Femur (tissue), 1 donor: ENCODE results near the gene ZNF385B.

Experiments used
- DNase-seq: peaks from one replicate; pipeline ENCODE4 v3.0.0-alpha.2; 2017

ZNF385B gene

DNA sequence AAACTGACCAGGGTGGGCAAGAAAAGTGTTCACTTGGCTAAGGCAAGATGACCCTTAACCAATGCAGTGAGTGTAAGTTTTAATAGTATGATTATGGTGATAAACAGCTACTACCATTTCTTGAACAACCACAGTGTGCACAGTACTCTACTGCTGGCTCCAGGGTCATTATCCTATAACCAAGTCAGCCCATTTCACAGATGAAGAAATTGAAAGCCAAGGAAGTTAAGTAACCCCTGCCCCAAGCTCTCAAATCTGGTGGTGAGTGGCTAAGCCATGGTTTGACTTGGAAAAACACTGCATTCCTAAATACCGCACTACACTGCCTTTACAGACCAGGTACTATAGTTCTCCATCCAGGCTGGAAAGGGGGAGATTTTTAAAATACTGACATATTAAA lies 5.7 kb downstream of the ZNF385B start:
- DNase-seq: no peak

DNA sequence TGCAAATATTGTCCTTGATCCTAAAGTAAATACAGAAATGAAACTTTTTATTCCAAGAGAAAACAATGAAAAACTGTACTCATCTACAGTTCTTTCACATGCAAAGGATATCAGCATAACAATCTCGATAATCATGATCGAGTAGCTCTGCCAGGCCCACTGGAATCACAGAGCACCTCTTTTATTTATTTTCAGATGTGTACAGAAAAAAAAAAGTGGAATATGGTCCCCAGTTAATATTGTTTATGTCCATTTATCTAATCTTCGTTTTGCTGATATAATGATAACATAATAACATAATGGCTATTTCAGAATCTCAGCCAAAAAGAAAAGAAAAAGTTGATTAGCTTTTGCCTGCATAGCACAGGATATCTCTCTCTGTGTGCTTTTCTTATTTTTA lies 6.5 kb downstream of the ZNF385B start:
- DNase-seq: no peak

DNA sequence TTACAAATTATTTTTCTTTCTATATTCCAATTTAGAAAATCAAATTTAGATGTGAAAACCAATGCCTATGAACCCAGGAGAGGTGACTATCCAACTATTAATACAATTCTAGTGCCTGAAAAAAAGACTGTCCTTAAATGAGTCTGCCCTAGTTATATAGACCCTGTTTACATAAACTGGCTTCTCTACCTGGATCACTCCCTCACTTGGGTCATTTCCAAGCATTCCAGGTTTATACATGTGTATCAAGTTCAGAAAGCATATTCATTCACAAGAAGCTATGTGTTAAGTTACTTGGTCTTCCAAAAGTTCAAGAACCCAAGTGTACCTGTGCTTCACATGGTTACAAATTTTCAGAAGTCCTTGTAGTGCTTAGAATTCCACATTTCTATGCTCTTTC lies 8.3 kb downstream of the ZNF385B start:
- no peak for DNase-seq

DNA sequence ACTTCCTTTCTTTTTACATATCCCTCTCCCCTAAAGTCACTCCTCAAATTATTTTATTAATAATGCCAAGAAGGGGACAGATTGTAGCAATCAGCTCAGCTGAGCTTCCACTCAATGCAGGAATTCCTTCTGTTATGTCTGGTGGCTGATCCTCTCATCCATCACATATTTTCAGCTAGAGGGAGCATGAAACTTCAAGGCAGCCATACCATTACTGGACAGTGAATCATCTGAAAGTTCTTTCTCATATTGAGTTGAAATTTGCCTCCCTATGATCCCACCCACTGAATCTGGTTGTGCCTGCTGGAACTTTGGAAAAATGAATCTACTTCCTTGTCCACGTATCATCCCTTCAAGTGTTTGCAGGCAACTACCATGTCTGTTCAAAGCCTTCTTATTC lies 11.2 kb downstream of the ZNF385B start:
- no peak for DNase-seq

DNA sequence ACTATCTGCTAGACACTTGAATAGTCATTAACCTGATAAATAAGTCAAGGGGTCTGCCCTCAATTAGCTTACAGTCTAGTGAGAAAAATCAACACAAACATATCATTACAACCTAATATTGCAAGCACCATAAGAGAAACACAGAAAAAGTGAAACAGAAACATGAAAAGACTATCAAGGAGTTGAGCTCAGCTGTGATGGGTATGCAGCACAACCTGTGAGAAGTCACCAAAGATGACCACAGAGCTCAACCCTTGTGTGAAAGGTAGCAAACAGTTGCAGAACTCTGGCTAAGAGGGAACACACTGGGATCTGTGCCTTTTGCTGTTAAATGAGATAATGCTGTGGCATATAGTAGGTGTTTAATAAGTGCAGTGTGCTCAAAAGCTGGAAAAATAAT lies 11.7 kb downstream of the ZNF385B start:
- DNase-seq: no peak

DNA sequence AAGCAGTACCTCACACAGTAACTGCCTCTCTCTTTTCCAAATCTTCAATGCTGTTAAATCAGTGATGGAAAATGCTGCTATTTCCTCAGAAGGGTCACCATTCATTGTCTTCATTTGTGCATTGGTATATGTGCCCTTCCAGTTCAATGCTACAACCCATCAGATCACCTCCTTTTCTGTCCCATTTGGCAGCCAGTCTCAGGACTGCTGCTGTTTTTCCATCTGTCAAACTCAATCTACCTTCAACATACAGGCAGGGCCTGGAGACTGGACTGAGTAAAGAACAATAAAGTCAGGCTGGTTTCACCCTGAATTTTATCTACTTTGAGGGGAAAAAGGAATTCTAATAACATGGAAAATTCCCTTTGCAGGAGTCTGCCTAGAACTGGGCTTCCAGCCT lies 17.9 kb downstream of the ZNF385B start:
- no peak for DNase-seq

DNA sequence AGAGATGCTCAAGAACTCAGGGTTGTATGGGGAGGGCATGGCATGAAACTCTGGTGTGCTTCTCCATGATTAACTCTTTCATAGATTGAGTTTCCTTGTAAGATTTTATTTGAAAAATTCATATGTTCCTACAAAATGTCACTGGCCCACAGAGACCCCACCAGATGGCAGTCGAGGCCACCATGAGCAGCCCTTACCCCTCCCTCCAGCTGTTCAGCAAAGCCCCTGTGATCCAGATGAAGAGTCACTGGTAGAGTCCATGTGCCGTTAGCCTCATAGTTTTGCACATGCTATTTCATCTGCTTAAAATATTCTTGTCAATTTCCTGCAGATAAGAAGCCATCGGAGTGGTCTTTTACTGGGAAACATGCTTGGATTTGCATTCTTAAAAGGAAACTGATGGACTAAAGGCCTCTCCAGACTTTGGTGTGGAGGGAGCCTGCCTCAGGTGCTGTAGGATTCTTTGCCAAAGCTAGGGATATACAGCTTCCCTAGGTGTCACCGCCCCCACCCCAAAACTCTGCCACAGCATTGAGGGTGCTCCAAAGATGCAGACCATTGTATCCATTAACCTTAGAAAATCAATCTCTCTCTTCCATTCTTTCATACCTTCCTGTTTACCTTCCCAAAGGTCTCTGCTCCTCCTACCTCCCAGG lies 18.8 kb downstream of the ZNF385B start:
- DNase-seq: no peak

DNA sequence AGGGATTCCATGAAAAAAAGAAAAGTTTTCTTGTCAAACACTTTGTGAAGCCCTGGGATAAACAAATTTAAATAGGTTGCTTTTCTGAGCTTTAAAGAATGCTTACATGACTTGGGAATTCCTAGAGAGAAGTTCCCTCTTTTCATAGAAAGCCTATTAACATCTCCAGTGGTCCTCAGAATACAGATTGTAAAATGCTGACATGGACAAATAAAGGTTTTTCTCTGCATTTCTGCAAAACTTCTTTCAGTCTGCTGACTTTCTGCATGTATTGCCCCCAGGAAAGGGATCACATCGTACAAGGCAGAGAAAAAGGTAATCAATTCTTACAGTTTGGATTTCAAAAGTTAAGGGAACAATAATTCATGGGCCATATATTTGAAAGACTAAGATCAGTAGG lies 20.6 kb downstream of the ZNF385B start:
- no peak for DNase-seq

DNA sequence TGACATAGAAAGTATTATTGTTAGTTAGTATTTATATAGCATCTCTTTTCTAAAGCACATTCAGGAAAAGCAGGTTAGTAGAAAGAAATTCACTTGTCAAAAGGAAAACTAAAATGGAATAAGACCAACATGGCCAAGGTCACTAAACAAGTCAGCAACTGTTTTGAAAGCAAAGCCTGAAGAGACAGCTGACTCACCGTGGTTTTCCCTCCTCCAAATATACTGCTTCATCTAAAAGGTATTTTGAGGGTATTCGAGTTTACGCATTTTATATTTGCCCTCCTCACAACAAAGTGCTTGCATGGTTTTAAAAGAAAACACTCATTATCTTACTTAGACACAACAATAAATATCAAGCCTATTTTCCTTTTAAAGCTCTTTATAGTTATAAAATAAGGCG lies 24.0 kb downstream of the ZNF385B start:
- no peak for DNase-seq

DNA sequence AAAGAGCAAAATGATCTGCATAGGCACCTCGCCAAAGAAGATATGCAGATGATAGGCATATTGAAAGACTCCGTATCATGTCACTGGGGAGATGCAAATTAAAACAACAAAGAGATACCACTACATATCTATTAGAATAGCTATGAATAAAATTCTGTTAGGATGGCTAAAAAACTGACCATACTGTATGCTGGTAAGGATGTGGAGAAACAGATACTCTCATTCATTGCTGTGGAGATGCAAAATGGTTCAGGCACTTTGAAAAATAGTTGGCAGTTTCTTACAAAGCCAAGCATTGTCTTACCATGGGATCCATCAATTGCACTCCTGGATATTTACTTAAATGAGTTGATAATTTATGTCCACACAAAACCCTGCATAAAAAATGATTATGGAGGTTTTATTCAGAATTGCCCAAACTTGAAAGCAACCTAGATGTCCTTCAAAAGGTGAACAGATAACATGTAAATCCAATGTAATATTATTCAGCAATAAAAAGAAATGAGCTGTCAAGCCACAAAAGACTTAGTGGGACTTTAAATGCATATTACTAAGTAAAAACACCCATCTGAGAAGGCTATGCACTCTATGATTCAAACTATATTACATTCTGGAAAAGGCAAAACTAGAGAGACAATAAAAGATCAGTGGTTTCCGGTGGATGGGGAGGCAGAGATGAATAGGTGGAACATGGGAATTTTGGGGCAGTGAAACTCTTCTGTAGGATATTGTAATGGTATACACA lies 31.2 kb downstream of the ZNF385B start:
- no peak for DNase-seq

DNA sequence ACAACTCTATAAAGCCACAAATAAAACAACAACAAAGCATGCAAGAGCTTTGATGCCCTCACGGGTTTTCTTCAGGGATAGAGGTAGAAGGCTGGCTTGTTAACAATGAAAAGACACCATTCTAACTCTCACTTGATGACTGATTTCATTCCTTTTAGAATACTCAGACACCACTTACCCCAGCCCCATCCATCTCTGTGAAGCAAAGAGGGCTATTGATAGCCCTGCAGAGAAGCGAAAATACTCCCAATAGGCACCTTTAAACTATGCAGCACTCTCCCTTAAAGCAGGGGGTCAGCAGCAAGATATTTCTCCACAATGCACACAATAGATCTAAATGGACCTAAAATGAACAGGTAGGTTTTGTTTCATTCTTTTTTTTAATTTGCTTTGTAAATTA lies 35.1 kb downstream of the ZNF385B start:
- no peak for DNase-seq

DNA sequence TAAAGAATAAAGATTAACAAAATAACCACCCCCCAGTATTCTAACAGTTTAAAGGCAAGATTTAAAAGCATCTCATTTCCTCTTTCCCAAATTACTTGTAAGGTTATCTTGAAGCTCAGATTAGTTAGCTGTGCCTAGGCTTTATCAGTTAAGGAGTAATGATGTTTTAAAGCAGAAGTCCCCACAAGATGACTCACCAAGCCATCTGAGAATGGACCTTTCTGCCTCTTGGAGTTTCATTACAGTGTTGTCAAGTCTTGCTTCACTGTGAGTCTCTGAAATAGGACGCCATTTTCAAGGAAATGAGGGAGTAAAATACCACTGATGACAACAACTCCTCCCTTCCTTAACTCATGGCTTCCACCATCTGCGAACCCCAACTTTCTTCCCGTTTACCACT lies 35.9 kb downstream of the ZNF385B start:
- DNase-seq: no peak

DNA sequence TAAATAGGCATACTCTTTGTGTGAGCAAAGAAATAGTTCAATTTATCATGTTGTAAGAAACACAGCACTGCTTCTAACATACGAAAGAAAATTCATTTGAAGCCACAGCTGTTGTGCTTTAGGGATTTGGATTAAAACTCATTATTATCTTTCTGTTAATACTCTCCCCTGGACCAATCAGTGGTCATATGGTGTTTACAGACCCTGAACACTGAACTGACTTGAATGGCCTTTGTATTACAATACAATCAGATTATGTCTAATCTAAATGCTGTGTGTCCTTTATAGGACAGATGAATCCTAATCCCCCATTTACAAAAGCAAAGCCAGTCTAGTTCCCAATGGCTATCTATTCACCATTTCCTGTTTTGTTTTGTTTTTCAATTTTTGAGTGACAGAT lies 36.5 kb downstream of the ZNF385B start:
- DNase-seq: no peak

DNA sequence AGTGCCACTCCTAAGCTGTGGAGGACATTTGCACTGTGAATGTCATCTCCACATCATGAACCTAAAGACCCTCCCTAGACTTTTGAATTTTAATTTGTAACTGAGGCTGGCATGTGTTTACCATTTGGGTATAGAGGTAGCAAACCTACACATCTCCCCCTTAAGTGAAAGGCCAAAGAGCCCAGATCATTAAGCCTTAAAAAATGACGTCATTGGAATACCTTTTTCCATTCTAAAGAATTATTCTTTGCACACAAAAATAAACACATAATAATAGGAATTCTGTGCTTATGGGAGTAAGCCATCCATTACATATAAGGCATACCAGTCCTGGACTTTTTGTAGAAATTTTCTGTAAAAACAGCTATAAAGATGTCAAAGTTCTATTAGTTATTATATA lies 38.9 kb downstream of the ZNF385B start:
- DNase-seq: no peak

DNA sequence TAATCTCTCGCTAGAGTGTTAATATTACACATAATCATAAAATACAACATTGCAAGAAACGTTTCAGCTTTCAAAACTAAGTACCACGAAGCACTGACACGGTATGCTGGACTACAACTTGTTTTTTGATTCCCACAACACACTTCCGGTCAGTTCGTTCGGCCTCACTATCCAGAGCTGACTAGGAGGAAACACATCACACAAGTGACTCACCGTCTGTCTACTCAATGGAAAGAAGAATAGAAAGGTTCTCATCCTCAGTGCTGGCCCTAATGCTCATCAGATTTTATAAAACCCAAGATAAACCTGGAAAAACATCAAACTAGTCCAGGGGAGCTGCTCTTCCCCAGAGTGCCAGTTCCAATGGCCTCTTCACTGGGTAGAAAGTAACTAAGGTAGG lies 42.9 kb downstream of the ZNF385B start:
- no peak for DNase-seq

DNA sequence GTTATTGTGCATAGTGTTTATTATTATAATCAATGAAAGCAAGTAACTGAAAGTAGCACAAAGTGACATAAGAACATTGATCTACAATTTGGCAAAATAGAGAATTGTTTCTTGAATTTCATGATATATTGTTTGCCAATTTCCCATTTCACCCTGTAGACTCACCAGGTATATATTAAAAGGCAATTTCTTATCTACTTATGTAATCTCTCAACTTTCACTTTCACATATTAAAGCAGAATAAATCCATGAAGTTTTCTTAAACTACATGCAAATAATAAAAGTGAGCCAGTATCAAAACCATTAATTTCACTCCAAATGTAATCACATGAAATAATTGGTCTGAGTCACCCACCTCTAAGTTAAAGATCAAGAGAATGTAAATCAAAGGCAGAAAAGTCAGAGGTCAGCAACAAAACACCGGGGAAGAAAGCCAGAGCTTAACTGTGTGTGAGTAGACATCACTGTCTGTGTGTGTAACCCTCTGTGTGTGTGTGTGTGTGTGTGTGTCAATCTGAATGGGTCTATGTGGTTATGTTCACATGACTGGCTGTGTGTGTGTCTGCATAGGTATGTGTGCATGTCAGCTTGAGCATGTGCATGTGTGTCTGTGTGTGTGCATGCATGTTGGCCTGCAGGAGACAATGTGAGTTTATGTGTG lies 44.1 kb downstream of the ZNF385B start:
- no peak for DNase-seq

DNA sequence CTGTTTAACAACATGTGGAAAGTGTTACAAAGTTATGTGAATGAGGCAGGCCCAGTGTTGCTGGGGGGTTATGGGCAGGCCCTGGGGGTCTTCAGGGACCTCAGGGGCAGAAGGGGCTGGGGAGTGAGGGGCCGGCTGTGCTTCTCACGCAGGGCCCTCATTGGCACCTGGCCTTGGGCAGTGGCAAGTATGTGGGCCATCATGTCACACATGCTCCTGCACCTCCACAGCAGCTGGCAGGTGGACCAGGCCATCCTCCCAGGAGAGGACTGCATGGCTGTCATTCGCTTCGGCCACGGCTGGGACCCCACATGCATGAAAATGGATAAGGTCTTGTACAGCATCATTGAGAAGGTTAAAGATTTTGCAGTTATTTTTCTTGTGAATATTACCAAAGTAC lies 47.4 kb downstream of the ZNF385B start:
- DNase-seq: no peak

DNA sequence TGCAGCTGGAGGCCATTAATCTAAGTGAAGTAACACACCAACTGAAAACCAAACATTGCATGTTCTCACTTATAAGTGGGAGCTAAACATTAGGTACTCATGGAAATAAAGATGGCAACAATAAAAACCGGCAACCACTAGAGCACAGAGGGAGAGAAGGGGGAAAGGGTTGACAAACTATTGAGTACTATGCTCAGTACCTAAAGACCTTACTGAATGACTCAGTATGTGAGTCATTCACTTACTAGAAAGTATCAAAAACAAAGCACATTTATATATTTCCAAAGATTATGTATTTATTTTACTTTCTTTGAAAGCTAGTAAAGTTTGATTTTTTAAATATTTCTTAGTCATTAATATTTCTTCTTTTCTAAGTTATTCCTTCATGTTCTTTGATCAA lies 48.9 kb downstream of the ZNF385B start:
- no peak for DNase-seq

DNA sequence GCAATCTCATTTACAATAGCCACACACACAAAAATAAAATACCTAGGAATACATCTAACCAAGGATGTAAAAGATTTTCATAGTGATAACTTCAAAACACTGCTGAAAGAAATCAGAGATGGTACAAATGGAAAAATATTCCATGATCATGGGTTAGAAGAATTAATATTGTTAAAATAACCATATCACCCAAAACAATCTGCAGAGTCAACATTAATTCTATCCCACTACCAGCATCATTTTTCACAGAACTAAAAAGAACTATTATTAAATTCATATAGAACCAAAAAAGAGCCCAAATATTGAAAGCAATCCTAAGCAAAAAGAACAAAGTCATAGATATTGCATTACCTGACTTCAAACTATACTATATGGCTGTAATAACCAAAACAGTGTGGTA lies 50.4 kb downstream of the ZNF385B start:
- DNase-seq: no peak

DNA sequence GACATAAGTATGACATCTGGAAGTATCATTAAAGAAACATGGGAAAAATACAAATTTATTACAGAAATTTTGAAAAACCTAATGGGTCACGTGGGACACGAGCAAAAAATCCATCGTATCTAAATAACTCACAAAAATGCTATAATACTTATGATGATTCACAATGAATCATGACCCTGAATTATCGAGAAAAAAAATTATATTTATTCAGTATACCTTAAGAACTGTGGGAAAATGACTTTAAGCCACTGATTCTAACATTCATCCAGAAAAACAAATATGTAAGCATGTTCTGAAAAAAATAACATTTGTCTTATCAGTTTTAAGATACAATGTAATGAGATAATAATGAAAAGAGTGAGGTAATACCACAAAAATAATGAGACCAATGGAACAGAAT lies 51.8 kb downstream of the ZNF385B start:
- DNase-seq: no peak

DNA sequence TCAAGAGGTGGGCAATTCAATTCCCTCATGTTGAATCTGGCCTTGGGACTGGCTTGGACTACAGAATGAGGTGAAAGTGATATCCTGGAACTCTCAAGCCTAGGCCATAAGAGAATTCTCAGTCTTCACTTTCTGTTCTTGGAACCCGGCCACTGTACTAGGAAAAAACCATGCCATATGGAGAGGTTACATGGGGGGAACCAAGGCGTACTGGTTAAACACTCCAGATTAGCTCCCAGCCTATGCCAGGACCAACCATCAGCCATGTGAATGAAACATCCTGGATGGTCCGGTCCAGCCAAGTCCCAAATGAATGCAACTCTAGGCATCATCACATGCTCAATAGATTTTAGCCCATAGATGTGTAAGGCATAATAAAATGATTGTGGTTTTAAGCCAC lies 56.4 kb downstream of the ZNF385B start:
- no peak for DNase-seq

DNA sequence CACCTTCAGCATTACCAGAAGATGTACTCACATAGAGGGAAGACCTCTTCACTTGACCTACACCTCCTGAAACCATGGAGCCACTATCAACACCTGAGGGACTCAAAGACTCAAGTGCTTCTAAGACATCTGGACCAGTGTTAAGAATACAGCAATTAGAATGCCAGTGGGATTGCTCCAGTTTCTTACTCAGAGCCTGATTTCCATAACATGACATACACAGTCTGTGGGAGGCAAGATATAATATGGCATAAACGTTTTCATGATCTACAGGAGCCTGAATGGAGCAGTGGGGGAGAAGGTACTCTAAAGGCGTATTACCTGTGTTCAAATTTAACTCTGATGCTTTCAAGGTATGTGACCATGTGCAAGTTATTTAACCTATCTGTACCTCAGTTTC lies 57.2 kb downstream of the ZNF385B start:
- no peak for DNase-seq

DNA sequence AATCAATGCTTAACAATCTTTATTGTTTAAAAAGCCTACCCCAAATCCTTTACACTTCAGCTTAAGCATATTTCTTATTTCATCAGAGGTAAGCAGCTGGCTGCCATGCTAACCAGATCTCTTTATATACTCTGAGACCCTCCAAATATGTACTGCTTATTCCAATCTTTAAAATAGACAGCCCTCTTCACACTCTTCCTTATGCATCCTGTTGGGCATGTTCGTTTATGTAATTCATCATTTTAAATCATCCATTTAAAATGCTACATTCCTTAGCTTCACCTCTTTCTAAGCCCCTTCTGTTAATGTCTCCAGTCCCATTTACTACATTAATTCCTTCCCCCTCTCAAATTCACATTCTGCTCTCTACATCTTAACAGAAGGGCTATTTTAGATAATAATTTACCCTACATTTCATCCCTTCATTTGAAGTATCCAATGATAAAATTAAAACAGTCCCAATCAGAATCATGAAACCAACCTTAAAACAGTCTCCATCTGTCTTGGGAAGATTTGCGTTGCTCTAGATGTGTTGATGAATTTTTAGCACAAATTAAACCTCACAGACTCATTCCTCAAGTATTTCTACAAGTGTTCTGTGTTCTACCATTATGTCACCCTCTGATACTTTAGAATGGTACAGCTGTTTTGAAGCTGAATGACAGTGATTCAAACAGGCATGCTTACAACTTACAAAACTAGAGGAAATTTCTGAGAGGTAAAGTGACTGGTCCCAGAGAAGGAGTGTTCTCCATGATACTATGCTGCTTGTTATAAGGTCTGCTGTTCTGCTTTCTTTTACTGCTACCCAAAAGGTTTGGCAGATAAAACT lies 59.1 kb downstream of the ZNF385B start:
- no peak for DNase-seq

DNA sequence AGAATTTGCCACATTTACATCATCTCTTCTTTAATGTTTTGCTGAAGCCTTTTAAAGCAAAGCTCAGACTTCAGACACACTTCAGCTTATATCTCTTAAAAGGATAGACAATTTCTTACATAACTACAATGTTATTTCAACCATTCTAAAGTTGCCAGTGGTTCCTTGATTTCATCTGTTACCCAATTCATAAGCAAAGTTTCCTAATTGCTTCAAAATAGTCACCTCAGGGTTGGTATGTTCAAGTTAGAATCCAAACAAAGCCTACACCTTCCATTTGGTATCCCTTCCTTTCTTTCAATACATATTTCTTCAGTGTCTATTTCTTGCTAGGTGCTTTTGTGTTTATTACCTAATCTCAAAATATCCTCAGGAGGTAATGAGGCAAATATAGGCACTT lies 60.6 kb downstream of the ZNF385B start:
- DNase-seq: no peak
